Thyroid gland (tissue), 4 donors: ENCODE data around the gene UBE2H.

Experiments used
- CTCF ChIP-seq, 6 experiments: fragments of 200-600 bp in 3 of 6; fragments of 450-650 bp in 3 of 6; sonication (generic) in 3 of 6; IDR thresholded peaks; one replicate each; pipeline ENCODE4 v1.5.1; 2016 to 2019; ENCODE audit warnings: antibody characterized with exemption in 6 of 6, mild to moderate bottlenecking in 2 of 6, inconsistent platforms in 1 of 6, moderate library complexity in 1 of 6
- POLR2A ChIP-seq, 2 donors: fragments of 450-650 bp; IDR thresholded peaks; one replicate each; pipeline ENCODE4 v1.6.1; 2017; ENCODE audit warnings: antibody characterized with exemption in 2 of 2, mild to moderate bottlenecking in 2 of 2, moderate library complexity in 1 of 2

- TF ChIP-seq CTCF (IDR thresholded peaks at IDR 0.05) (no peak), POLR2A (IDR thresholded peaks at IDR 0.05) (no peak)
Observed at GRCh38 chr7:129845178-129845971, 107.4 kb downstream of the UBE2H start.
